Activated CD4-positive, alpha-beta memory T cell treated with anti-CD3 and anti-CD28 coated beads, Interleukin-2, amount 10 ng/mL, durations not matched to agents 7 days and 5 days (primary cell): Measurements from ENCODE around the gene CHST1. TPM values are rescaled to one million over a fixed set of nuclear protein-coding genes. Genes with fewer than 3 reads are reported as not detected.
A peak's percentile ranks its signal among the peaks of the same experiment; 100 is the strongest.

Experiments used
- CTCF ChIA-PET: fragments of 350-600 bp; sonication (Branson Sonifier 250); formaldehyde crosslinking; loops from one replicate; lab custom pipeline; 2021; ENCODE audit warnings: antibody characterized with exemption, inconsistent platforms; lab: Charles Lee
- POLR2A ChIA-PET: fragments of 350-600 bp; sonication (Branson Sonifier 250); formaldehyde crosslinking; loops from one replicate; lab custom pipeline; 2021; ENCODE audit warnings: antibody characterized with exemption; lab: Charles Lee
- DNase-seq: peaks from one replicate; pipeline ENCODE4 v3.0.0-alpha.2; 2020
- H3K27ac Mint-ChIP-seq: one replicate; pipeline ENCODE4 v1.8.0; 2021; ENCODE audit warnings: mild to moderate bottlenecking, mixed read lengths
- H3K27me3 Mint-ChIP-seq: one replicate; pipeline ENCODE4 v1.8.0; 2021; ENCODE audit warnings: mixed read lengths
- H3K36me3 Mint-ChIP-seq: one replicate; pipeline ENCODE4 v1.8.0; 2021; ENCODE audit warnings: low read depth, mixed read lengths
- H3K4me1 Mint-ChIP-seq: one replicate; pipeline ENCODE4 v1.8.0; 2021; ENCODE audit warnings: mixed read lengths
- H3K4me3 Mint-ChIP-seq: one replicate; pipeline ENCODE4 v1.8.0; 2021; ENCODE audit warnings: mild to moderate bottlenecking, mixed read lengths
- H3K9me3 Mint-ChIP-seq: one replicate; pipeline ENCODE4 v1.8.0; 2021; ENCODE audit warnings: mixed read lengths
- total RNA-seq, 2 experiments: library from RNA; stranded (reverse); gene quantifications; one replicate each; pipeline ENCODE4 v1.2.3, GENCODE V29; 2021

Gene CHST1, protein sequence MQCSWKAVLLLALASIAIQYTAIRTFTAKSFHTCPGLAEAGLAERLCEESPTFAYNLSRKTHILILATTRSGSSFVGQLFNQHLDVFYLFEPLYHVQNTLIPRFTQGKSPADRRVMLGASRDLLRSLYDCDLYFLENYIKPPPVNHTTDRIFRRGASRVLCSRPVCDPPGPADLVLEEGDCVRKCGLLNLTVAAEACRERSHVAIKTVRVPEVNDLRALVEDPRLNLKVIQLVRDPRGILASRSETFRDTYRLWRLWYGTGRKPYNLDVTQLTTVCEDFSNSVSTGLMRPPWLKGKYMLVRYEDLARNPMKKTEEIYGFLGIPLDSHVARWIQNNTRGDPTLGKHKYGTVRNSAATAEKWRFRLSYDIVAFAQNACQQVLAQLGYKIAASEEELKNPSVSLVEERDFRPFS
- not detected for total RNA-seq

DNA sequence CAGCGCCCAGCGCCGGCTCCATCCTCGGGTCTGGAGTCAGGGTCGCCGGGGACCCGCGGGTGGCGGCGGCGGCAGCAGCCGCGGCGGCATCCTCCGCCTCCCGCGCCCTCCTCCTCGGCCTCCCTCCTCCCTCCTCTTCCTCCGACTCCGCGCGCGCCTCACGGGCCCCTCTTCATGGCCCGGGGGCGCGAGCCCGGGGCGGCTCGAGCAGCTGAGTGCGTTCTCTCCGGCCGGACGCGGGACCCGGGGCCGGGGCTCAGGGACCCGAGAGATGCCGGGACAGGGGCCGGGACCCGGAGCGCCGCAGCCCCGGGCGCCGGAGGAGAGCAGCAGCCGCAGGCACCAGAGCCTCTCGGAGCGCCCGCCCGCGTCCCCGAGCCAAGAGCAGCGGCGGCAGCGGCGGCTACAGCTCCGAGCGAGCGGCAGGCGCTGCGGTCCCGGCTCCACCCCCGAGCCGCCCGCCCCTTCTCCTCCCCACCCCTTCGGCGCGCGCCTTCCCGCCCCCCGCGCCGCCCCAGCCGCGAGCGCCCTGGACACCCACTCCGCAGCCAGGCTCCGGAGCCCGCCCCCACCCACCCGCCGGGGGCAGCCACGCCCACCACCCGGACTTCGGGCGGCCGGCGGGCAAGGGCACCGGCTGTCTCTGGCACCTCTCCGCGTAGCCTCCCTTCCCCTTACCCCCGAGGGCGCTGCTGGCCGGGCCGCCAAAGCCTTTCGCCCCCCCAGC, at the start of gene CHST1:
TSS of gene CHST1 (minus strand) at position 417 of the 727 bp plus-strand sequence. CDS start 14,699 bp downstream, outside the sequence.
- no peak within 1 kb of the TSS for H3K27ac Mint-ChIP-seq
- H3K9me3 Mint-ChIP-seq, result no peaks in the 10 kb centered on the region
- peaks cover 2% of the 10 kb centered on the region for H3K4me1 Mint-ChIP-seq
- DNase-seq, result no peak
- H3K4me3 Mint-ChIP-seq, result peak within 1 kb of the TSS; percentile 55
- ChIA-PET POLR2A (no interaction called here), CTCF (no interaction called here)
- peaks cover 61% of the 10 kb centered on the region for H3K27me3 Mint-ChIP-seq
- no peaks in the 10 kb centered on the region for H3K36me3 Mint-ChIP-seq

DNA sequence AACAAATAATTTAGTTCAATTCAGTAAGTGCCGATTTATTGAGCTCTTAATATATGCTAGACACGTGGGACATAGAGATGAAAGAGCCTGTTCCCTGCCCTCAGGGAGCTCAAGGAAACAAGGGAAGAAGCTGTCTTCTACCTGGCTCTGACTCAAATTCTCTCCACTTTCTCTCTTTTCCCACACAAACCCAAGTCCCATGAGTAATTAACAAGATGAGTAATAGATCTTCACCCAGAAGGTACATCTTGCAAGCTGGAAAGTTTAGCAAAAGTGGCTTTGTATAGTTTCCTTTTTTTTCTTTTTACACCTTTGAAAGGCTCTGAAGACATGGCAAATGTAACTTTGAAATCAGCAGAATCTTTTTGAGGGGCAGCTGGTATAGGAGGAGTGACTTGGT, 48.2 kb upstream of the CHST1 start:
- Mint-ChIP-seq H3K36me3 (no peaks in the 10 kb centered on the region), H3K4me3 (no peak overlapping the region), H3K27me3 (peaks cover 46% of the 10 kb centered on the region), H3K27ac (no peak overlapping the region), H3K9me3 (no peaks in the 10 kb centered on the region), H3K4me1 (no peaks in the 10 kb centered on the region)
- ChIA-PET POLR2A (no interaction called here), CTCF (interaction anchor here (1.0 kb wide), 1 partner anchor 307 kb away, joined by 3 read pairs; no protein-coding TSS in a partner anchor)
- no peak for DNase-seq

DNA sequence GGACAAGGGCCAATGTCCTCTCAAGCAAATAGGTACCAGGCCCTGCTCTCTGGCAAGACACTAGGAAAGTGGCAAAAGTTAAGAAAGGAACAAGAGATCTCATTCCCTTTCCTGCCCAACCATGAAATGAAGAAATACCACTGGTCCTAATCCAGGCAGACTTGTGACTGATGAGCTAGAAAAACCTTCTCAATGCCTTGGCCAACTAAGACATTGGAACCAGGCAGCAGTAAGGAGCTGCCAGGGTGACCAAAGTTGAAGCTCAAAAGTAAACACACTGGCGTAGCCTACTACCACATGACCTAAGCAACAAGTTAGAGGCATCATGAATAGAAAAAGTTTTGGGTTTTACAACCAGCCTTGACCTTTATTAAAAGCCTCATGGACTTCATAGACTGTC, 45.1 kb upstream of the CHST1 start:
- no peaks in the 10 kb centered on the region for H3K36me3 Mint-ChIP-seq
- H3K4me1 Mint-ChIP-seq, result no peaks in the 10 kb centered on the region
- DNase-seq, result no peak
- H3K4me3 Mint-ChIP-seq, result no peak overlapping the region
- H3K27ac Mint-ChIP-seq, result no peak overlapping the region
- CTCF ChIA-PET, result interaction anchor here (1.2 kb wide), 1 partner anchor 10 kb away, joined by 4 read pairs; no protein-coding TSS in a partner anchor
- no peaks in the 10 kb centered on the region for H3K9me3 Mint-ChIP-seq
- POLR2A ChIA-PET, result no interaction called here
- peaks cover 67% of the 10 kb centered on the region for H3K27me3 Mint-ChIP-seq

DNA sequence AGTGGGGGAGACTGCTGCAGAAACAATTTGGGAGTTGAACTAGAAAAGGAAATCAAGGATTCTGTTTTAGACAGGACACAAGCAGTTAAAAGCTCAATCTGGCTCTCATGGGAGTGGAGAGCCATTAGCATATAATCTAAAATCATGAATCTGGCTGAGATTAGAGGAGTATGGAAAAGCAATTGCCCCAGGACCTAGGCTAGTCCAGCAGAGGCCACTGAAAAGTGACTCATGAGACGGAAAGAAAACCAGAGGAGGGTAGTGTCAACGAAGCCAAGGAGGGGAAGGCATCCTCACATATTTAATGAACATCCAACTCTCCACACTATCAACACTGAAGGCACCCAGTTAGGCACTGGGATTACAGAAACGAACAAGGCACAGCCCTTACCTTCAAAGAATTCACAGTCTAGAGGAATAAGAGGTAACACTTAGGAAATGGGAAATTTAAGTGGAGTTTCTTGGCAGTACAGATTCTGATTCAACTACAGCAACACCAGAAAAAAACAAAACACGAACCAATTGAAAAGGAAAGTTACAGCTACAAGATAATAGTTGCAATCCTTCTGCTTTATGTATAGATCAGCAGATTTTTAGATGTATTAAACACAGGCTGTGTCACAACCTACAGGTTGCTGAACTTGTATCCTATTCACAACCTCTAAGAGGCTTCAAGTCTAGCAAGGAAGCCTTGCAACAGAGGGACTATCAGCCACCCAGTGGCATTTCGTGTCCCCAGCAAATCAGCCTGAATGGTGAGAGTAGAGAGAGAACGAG, 43.7 kb upstream of the CHST1 start:
- CTCF ChIA-PET, result no interaction called here
- DNase-seq, result no peak
- Mint-ChIP-seq H3K27ac (no peak overlapping the region), H3K4me1 (no peaks in the 10 kb centered on the region), H3K4me3 (no peak overlapping the region), H3K36me3 (no peaks in the 10 kb centered on the region), H3K27me3 (peaks cover 64% of the 10 kb centered on the region), H3K9me3 (no peaks in the 10 kb centered on the region)
- POLR2A ChIA-PET, result no interaction called here

DNA sequence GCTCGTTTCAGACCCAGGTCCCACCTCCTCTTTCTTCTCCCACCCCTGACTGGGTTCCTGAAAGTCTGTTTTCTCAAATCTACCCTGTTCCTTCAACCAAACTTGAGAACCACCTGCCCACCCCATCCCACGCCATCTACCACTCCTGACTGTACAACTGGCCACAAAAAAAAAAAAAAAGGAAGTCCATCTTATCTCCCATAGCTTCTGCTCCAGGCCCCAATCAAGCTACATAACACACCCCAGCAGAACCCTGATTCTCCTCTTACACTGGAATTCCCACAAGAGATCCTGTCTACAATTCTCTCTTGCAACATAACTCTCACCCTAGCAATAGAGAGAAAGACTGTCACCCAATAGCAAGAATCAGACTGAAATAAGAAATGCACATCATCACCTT, 39.2 kb upstream of the CHST1 start:
- Mint-ChIP-seq H3K9me3 (no peaks in the 10 kb centered on the region), H3K27ac (no peak overlapping the region), H3K4me1 (peaks cover 2% of the 10 kb centered on the region), H3K36me3 (no peaks in the 10 kb centered on the region), H3K4me3 (no peak overlapping the region), H3K27me3 (peaks cover 50% of the 10 kb centered on the region)
- ChIA-PET POLR2A (no interaction called here), CTCF (interaction anchor here (2.0 kb wide), 1 partner anchor 67 kb away, joined by 7 read pairs; no protein-coding TSS in a partner anchor)
- DNase-seq, result no peak

DNA sequence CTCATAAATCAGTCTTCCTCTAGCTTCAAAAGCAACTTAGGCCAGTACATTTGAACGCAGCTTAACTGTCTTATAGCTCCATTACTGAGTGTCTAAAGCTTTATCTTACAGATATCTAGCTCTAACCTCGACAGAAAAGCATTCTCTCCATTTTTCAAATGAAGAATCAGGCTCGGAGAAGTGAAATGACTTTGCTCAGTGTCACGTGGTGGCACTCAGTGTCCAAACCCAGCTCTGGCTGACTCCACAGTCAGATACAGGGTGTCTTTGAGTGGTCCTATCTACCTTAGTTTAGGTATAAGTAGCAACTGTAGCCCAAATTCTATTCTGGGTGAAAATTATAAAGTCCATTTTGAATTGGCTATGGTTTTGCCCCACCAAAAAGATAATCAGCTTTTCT, 38.7 kb upstream of the CHST1 start:
- POLR2A ChIA-PET, result no interaction called here
- Mint-ChIP-seq H3K27ac (no peak overlapping the region), H3K36me3 (no peaks in the 10 kb centered on the region), H3K4me3 (no peak overlapping the region), H3K27me3 (peaks cover 46% of the 10 kb centered on the region), H3K4me1 (peaks cover 6% of the 10 kb centered on the region), H3K9me3 (no peaks in the 10 kb centered on the region)
- no peak for DNase-seq
- CTCF ChIA-PET, result interaction anchor here (2.0 kb wide), 1 partner anchor 67 kb away, joined by 7 read pairs; no protein-coding TSS in a partner anchor

DNA sequence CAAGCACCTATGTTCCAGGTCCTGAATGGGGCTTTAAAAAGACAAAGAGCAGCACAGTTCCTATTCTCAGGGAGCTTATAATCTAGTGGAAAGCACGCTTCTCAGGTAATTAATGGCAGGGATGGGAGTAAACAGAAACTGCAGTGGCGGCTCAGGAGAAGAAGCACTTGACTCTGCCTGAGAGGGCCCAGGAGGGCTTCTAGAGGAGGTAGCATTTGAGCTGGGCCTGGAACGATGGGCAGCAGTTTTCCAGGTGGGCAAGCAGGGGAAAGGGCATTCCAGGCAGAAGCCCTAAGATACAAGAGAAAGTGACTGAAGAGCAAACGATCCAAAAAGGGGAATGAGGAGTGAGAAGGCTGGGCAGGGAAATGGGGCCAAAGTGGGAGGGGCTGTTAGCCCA, 37.1 kb upstream of the CHST1 start:
- no peak for DNase-seq
- POLR2A ChIA-PET, result no interaction called here
- Mint-ChIP-seq H3K27ac (no peak overlapping the region), H3K27me3 (peaks cover 34% of the 10 kb centered on the region), H3K4me1 (peaks cover 13% of the 10 kb centered on the region), H3K36me3 (no peaks in the 10 kb centered on the region), H3K4me3 (no peak overlapping the region), H3K9me3 (no peaks in the 10 kb centered on the region)
- CTCF ChIA-PET, result interaction anchor here (0.7 kb wide), 1 partner anchor 1967 kb away, joined by 4 read pairs; no protein-coding TSS in a partner anchor

DNA sequence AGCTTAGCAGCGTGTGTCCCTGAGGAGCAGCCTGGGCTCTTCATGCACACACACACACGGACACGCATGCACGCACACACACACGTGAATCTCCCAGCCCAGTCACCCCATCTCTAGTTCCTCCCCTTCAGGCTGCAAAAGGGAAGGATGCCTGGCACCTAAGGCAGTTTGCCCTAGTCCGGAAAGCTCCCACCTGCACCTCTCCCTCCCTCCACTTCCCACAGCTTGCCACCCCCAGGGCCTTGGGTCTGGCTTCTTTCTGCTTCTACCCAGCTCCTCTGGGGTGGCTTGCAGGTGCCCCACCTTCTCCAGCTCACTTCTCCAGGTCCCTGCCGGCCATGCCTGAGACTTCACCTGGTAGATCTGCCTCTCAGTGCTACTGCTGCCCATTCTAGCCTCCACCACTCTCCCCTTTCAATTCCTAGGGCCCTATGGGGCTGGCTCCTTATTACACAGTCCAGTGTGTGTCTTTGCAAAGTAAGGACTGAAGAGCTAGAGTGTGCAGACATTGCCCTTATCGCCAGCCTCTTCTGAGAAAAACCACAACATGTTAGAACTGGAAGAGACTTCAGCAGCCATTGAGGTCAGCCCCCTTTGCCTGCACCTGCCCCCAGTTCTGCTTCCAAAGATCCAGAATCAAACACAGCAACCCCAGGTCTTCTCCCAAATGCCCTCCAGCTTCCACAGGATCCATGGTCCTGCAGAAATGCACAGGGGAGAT, 33.5 kb upstream of the CHST1 start:
- CTCF ChIA-PET, result no interaction called here
- Mint-ChIP-seq H3K36me3 (no peaks in the 10 kb centered on the region), H3K9me3 (no peaks in the 10 kb centered on the region), H3K27me3 (peaks cover 12% of the 10 kb centered on the region), H3K4me3 (no peak overlapping the region), H3K4me1 (peaks cover 13% of the 10 kb centered on the region), H3K27ac (no peak overlapping the region)
- DNase-seq, result no peak
- POLR2A ChIA-PET, result no interaction called here

DNA sequence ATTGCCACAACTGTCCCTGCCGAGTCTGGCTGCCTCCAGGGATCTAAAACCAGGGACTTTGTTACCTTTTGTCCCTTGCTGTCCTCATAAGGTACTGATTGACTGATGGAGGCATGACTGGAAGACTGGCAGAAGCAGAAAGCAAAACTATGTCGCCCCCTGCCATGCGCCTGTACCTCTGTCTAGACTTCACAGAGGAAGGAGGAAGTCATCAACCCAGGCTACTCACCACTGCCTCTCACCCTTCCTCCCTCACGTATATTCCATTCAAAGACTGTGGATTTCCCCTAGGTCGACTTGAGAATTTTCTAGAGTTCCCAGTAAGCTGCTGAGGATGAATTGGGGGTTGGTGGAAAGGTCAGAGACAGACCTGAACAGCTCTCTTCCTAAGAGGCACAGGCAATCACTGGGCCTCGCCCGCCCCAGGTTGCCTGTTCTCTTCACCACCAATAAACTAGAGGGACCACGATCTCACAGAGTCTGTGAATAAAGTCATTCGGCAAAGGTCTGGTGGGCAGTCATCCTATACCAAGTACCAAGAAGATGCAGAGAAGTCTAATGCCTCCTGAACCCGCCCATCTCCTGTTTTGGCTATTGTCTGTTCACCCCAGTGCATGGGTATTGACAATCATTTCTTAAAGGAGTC, 27.5 kb upstream of the CHST1 start:
- Mint-ChIP-seq H3K27me3 (peaks cover 12% of the 10 kb centered on the region), H3K4me3 (no peak overlapping the region), H3K27ac (no peak overlapping the region), H3K36me3 (no peaks in the 10 kb centered on the region), H3K4me1 (no peaks in the 10 kb centered on the region), H3K9me3 (no peaks in the 10 kb centered on the region)
- CTCF ChIA-PET, result no interaction called here
- POLR2A ChIA-PET, result no interaction called here
- no peak for DNase-seq

DNA sequence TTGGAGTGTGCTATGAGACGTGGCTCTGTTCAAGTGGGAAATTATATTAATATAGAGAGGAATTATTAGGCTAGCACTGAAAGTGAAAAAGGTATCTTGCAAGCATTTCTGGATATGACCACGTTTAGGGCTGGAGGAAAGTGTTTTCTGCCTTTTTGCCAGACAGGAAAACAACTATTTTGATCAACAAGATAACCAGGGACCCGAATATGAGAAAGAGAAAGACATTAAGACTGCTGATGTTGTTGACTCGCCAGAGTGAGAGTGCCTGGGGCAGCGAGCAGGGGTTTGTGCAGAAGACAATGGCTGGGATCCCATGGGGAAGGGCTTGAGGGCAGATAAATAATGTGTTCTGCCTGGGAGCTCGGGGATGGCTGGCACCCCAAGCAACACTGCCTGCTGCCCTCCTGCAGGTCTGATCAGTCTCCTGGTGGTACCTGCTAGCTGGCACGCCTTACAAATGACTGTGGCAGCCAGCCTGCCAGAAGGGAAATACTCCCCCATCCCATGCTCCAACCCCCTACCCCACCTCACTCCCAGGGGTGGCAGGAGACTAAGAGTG, 23.1 kb upstream of the CHST1 start:
- no peak for DNase-seq
- H3K36me3 Mint-ChIP-seq, result no peaks in the 10 kb centered on the region
- POLR2A ChIA-PET, result no interaction called here

DNA sequence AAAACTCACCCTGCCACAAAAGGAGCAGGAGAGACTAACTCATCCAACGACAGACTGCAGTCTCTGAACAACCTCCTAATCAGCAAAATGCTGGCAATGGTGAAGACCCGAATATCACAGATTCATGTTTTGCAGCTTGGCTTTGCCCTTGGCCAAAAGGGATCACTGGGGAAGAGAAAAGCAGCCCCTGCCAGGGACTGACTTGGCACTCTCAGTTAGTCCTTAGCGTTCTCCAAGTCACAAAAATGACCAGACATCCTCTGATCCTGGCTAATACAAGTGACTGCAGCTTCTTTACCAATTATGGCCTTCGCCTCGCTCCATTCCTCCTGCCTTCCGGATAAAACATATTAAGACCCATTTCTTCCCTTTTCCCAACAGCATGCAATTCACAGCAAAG, 22.4 kb upstream of the CHST1 start:
- Mint-ChIP-seq H3K36me3 (no peaks in the 10 kb centered on the region), H3K4me3 (no peak overlapping the region), H3K9me3 (no peaks in the 10 kb centered on the region), H3K27ac (no peak overlapping the region), H3K4me1 (no peaks in the 10 kb centered on the region), H3K27me3 (peaks cover 28% of the 10 kb centered on the region)
- no peak for DNase-seq
- ChIA-PET CTCF (no interaction called here), POLR2A (no interaction called here)

More for the DNA sequence above, 23.1 kb upstream of the CHST1 start:
- Mint-ChIP-seq H3K4me1 (no peaks in the 10 kb centered on the region), H3K27me3 (peaks cover 28% of the 10 kb centered on the region), H3K9me3 (no peaks in the 10 kb centered on the region), H3K4me3 (no peak overlapping the region), H3K27ac (no peak overlapping the region)
- CTCF ChIA-PET, result no interaction called here
